ENCODE data around the gene HMGA1. TPM values are rescaled to one million over a fixed set of nuclear protein-coding genes. Genes with fewer than 3 reads are reported as not detected.
"Not testable (repeated sequence)": the region's sequence is repeated elsewhere in the genome, so short reads cannot be mapped to it uniquely, and the experiment has no call there.

HMGA1 gene
- total RNA-seq, 2 donors from 2014 or later, result 29.6 to 37.8 TPM

DNA sequence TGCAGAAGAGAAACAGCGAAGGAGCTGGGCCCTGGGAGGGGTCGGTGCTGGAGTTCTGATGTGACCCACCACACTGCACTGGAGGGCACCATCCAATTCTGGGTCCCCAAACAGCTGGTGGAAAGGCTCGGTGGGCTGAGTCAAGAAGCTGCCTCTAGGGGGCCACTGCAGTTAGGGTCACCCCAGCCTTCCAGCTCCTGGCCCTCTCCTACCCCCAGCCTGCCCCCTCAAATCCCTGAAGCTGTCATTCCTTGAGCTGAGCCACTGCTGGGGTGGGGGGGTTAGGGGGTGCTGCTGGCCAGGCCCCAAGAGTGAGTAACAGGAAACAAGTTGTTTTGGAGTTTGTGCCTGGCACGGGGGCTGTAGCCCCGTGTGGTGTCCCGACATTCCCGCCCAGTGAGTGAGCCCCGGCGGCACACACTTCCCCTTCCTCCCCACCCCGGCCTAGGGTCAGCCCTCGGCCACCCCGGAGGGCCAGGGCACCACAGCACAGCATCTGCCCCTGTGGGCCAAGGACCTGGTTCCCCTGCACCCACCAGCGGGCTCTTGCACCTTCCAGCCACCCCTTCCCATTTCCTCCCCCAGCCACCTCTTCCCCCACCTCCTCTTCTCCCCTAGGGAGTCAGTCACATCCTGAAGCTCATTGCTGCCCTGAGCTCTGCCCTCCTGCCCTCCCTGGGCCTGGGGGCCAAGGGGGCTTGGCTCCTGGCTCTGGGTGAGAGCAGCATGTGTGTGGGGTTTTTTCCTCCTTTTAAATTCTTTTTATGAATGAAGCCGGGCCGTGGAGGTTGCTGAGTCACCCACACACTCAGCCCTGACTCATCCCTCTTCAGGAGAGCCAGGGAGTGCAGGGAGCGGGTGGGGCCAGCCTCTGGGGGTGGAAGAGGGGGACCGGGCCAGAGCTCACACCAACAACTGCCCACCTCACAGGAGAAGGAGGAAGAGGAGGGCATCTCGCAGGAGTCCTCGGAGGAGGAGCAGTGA, 7.5 kb downstream of the HMGA1 start:
- Histone ChIP-seq H3K27me3 (no peaks in the 10 kb centered on the region), H3K27ac (peak overlapping the region; percentile 52 to 77), H3K4me1 (peaks cover 0 to 33% of the 10 kb centered on the region in 2 donors), H3K36me3 (no peaks in the 10 kb centered on the region), H3K4me3 (peak overlapping the region in 1 of 2 donors; percentile 15), H3K9me3 (no peaks in the 10 kb centered on the region)
- DNase-seq (ENCODE audit: low spot score), result peak; percentile 88
- TF ChIP-seq, protein P1, sequence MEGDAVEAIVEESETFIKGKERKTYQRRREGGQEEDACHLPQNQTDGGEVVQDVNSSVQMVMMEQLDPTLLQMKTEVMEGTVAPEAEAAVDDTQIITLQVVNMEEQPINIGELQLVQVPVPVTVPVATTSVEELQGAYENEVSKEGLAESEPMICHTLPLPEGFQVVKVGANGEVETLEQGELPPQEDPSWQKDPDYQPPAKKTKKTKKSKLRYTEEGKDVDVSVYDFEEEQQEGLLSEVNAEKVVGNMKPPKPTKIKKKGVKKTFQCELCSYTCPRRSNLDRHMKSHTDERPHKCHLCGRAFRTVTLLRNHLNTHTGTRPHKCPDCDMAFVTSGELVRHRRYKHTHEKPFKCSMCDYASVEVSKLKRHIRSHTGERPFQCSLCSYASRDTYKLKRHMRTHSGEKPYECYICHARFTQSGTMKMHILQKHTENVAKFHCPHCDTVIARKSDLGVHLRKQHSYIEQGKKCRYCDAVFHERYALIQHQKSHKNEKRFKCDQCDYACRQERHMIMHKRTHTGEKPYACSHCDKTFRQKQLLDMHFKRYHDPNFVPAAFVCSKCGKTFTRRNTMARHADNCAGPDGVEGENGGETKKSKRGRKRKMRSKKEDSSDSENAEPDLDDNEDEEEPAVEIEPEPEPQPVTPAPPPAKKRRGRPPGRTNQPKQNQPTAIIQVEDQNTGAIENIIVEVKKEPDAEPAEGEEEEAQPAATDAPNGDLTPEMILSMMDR (IDR thresholded peaks at IDR 0.05), result peak in 1 of 2 donors; percentile 22

- H3K4me1 ChIP-seq, result peaks cover 0 to 42% of the 10 kb centered on the region in 2 donors
- DNase-seq (ENCODE audit: low spot score); H3K4me3 ChIP-seq; H3K27me3 ChIP-seq; H3K36me3 ChIP-seq; H3K9me3 ChIP-seq: not testable (repeated sequence)
- H3K27ac ChIP-seq, result peak overlapping the region in 1 of 2 donors; percentile 77
Measured at GRCh38 chr6:34245032-34245760, 8.5 kb downstream of the HMGA1 start.

GRCh38 chr6:34245761-34246140, 9.1 kb downstream of the HMGA1 start:
- H3K4me1 ChIP-seq, result peaks cover 0 to 43% of the 10 kb centered on the region in 2 donors
- not testable (repeated sequence) for H3K4me3 ChIP-seq; DNase-seq (ENCODE audit: low spot score); H3K27ac ChIP-seq; H3K27me3 ChIP-seq; H3K9me3 ChIP-seq; H3K36me3 ChIP-seq

DNA sequence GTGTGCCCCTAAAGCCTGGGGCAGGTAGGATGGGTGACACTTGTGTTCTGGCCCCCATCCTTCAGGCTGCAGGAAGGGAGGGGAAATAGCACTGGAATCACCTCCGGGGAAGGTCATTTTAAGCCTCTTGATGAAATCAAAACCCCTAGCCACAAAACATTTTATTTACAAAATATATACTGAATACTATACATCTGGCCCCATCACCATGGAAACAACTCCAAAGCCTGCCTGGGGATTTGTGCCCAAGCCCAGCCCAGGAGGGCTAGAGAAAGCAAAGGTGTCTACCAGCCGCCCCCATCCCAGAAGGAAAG, 9.5 kb downstream of the HMGA1 start:
- TF ChIP-seq, protein P1 (IDR thresholded peaks at IDR 0.05), result no peak
- Histone ChIP-seq H3K27ac (no peak overlapping the region), H3K36me3 (no peaks in the 10 kb centered on the region), H3K4me1 (peaks cover 0 to 43% of the 10 kb centered on the region in 2 donors), H3K9me3 (no peaks in the 10 kb centered on the region), H3K27me3 (no peaks in the 10 kb centered on the region), H3K4me3 (no peak overlapping the region)
- no peak for DNase-seq (ENCODE audit: low spot score)

- no peaks in the 10 kb centered on the region for H3K36me3 ChIP-seq
- DNase-seq (ENCODE audit: low spot score), result no peak
- TF ChIP-seq, protein P1 (IDR thresholded peaks at IDR 0.05), result peak in 1 of 2 donors; percentile 61
- peaks cover 0 to 43% of the 10 kb centered on the region in 2 donors for H3K4me1 ChIP-seq
- no peaks in the 10 kb centered on the region for H3K27me3 ChIP-seq
- H3K27ac ChIP-seq, result peak overlapping the region in 1 of 2 donors; percentile 95
- no peaks in the 10 kb centered on the region for H3K9me3 ChIP-seq
- no peak overlapping the region for H3K4me3 ChIP-seq
Measured at GRCh38 chr6:34246563-34247391, 10.1 kb downstream of the HMGA1 start.

- Histone ChIP-seq H3K27ac (peak overlapping the region; percentile 95), H3K4me1 (peaks cover 0 to 43% of the 10 kb centered on the region in 2 donors), H3K9me3 (no peaks in the 10 kb centered on the region), H3K27me3 (no peaks in the 10 kb centered on the region), H3K36me3 (no peaks in the 10 kb centered on the region), H3K4me3 (peak overlapping the region in 1 of 2 donors; percentile 88)
- no peak for DNase-seq (ENCODE audit: low spot score)
- TF ChIP-seq, protein P1 (IDR thresholded peaks at IDR 0.05), result no peak
Measured at GRCh38 chr6:34247481-34248197, 11.0 kb downstream of the HMGA1 start.

Measured in right atrium auricular region (tissue), 2 donors.